HFFc6 (cell line): Measurements from ENCODE around the gene IGSF3. TPM values are rescaled to one million over a fixed set of nuclear protein-coding genes. Genes with fewer than 3 reads are reported as not detected.
A peak's percentile ranks its signal among the peaks of the same experiment; 100 is the strongest.

Experiments
- DNase-seq: peaks from one replicate; pipeline ENCODE4 v3.0.0-alpha.2; 2018
- H3K27ac Mint-ChIP-seq: 2 replicates; pipeline ENCODE4 v1.8.0; 2020; ENCODE audit warnings: mild to moderate bottlenecking, mixed read lengths
- H3K27me3 Mint-ChIP-seq: 2 replicates; pipeline ENCODE4 v1.8.0; 2021; ENCODE audit warnings: mild to moderate bottlenecking, moderate library complexity, mixed read lengths; ENCODE audit not compliant: insufficient read depth
- H3K36me3 Mint-ChIP-seq: 2 replicates; pipeline ENCODE4 v1.8.0; 2021; ENCODE audit warnings: low read depth, mixed read lengths
- H3K4me1 Mint-ChIP-seq: 2 replicates; pipeline ENCODE4 v1.8.0; 2020; ENCODE audit warnings: low read depth, mixed read lengths
- H3K4me3 Mint-ChIP-seq: 2 replicates; pipeline ENCODE4 v1.8.0; 2020; ENCODE audit warnings: mild to moderate bottlenecking, moderate library complexity, mixed read lengths
- H3K9me3 Mint-ChIP-seq: 2 replicates; pipeline ENCODE4 v1.8.0; 2020; ENCODE audit warnings: mild to moderate bottlenecking, mixed read lengths
- CTCF ChIP-seq: fragments of 200-600 bp; sonication (generic); IDR thresholded peaks from 2 replicates; pipeline ENCODE4 v1.5.0; 2021; ENCODE audit warnings: antibody characterized with exemption, mild to moderate bottlenecking
- total RNA-seq, 6 experiments: library from RNA; stranded (reverse); fragmentation: NEBNext Ultra II Directional; extraction: Animal tissue kit (Norgen Biotek cat#: 25700); gene quantifications; 2 replicates in 1 of 6; 3 replicates in 5 of 6; pipeline ENCODE4 v1.2.3, GENCODE V29; 2021

The IGSF3 gene
- total RNA-seq, 6 experiments from 2014 or later = not detected

DNA sequence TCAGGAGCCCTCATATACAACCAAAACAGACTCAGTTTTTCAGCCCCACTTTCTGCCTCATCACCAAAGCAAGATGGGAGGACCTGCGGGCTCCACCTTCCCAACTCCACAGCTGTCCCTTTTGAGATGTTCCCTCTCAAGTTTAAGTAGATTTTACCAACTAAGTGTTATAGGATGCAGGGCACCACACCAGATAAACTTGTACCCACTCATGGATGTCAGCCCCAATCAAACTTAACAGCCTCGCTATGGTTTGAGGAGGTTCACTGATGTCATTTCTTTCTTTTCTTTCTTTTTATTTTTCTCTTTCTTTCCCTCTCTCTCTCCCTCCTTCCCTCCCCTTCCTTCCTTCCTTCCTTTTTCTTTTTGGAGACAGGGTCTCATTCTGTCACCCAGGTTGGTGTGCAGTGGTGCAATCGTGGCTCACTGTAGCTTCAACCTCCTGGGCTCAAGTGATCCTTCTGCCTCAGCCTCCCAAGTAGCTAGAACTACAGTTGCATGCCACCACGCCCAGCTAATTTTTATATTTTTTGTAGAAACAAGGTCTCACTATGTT lies 110.1 kb downstream of the IGSF3 start:
- peaks cover 2% of the 10 kb centered on the region; the same call in 1 of the 2 replicates for H3K9me3 Mint-ChIP-seq
- no peak overlapping the region; the same call in 1 of the 2 replicates for H3K27ac Mint-ChIP-seq
- no peak overlapping the region for H3K4me3 Mint-ChIP-seq
- no peak for TF ChIP-seq CTCF
- peaks cover 23% of the 10 kb centered on the region for H3K4me1 Mint-ChIP-seq
- H3K27me3 Mint-ChIP-seq = no peaks in the 10 kb centered on the region; the same call in 1 of the 2 replicates
- peaks cover 3% of the 10 kb centered on the region for H3K36me3 Mint-ChIP-seq
- no peak for DNase-seq

DNA sequence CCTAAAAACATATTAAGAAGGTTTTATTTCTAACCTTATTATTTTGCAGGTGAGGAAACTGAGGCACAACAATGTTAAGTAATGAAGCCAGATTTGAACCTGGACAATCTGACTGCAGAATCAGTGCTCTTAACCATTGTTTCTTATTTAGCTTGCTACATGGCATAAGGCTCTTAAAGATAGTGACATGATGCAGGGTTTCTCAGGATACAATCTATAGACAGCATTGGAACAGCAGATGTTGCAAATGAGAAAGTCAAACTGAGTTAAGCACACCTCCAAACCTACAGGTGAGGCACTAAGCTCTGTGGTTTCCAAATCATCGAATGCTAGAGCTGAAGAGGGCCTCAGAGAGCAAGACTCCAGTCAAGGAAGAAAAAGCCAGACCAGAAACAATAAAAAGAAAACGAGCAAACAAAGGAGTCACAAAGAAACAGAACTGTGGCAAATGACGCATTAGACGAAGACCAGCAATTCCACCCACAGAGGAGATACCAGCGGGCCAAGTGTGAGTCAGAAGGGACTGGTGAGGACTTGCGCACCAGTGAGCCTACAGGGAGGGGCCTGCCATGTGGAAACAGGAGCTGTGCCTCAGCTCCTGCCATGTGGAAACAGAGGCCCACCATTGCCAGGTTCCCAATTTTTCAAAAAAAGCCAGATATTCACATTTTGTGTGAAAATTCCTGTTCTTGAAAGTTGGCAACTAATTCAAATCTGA lies 111.1 kb downstream of the IGSF3 start:
- peaks cover 23% of the 10 kb centered on the region for H3K4me1 Mint-ChIP-seq
- H3K27me3 Mint-ChIP-seq = no peaks in the 10 kb centered on the region
- no peaks in the 10 kb centered on the region for H3K36me3 Mint-ChIP-seq
- no peak for TF ChIP-seq CTCF
- peak overlapping the region; percentile 90 for H3K27ac Mint-ChIP-seq
- peak overlapping the region; percentile 65; the same call in 1 of the 2 replicates for H3K4me3 Mint-ChIP-seq
- peak; percentile 72 for DNase-seq
- no peaks in the 10 kb centered on the region for H3K9me3 Mint-ChIP-seq

- Mint-ChIP-seq H3K9me3 (no peaks in the 10 kb centered on the region), H3K36me3 (no peaks in the 10 kb centered on the region), H3K27me3 (no peaks in the 10 kb centered on the region), H3K4me3 (no peak overlapping the region), H3K27ac (no peak overlapping the region), H3K4me1 (peaks cover 23% of the 10 kb centered on the region)
- DNase-seq = no peak
- TF ChIP-seq CTCF = no peak
These were observed 112.6 kb downstream of the IGSF3 start for GRCh38 chr1:116554924-116555323.

DNA sequence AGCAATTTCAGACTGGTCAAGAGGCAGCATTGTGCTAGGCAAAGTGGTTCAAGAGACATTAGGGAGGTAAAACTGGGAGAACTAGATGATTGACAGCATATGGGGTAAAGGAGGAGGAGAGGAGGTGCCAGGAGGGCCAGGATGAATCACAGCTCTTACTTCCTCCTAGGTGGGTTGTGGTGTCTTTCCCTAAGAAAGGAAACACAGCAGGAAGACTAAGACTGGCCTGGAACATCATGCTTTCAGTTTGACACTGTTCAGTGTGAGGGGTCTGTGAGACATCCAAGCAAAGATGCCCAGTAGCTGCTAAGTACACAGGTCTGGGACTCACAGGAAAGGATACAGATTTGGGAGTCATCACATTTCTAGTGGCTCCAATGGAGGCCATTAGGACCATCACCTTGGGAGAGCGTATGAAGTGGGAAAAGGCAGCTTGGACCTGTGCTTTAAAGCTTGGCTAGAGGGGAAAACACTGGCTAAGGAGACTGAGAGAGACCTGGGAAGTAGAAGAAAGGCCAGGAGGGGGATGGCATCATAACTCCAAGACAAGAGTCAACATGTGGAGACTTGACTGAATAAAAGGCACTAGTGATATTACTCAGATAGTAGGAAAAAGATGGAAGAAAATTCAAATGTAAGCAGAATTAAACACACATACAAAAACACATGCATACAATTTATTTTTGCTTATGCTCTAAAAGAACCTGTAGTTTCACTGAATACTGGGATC lies 114.0 kb downstream of the IGSF3 start:
- H3K4me3 Mint-ChIP-seq = no peak overlapping the region
- no peaks in the 10 kb centered on the region for H3K36me3 Mint-ChIP-seq
- no peak for TF ChIP-seq CTCF
- no peak overlapping the region for H3K27ac Mint-ChIP-seq
- H3K27me3 Mint-ChIP-seq = no peaks in the 10 kb centered on the region
- no peaks in the 10 kb centered on the region for H3K9me3 Mint-ChIP-seq
- H3K4me1 Mint-ChIP-seq = peaks cover 23% of the 10 kb centered on the region
- no peak for DNase-seq

DNA sequence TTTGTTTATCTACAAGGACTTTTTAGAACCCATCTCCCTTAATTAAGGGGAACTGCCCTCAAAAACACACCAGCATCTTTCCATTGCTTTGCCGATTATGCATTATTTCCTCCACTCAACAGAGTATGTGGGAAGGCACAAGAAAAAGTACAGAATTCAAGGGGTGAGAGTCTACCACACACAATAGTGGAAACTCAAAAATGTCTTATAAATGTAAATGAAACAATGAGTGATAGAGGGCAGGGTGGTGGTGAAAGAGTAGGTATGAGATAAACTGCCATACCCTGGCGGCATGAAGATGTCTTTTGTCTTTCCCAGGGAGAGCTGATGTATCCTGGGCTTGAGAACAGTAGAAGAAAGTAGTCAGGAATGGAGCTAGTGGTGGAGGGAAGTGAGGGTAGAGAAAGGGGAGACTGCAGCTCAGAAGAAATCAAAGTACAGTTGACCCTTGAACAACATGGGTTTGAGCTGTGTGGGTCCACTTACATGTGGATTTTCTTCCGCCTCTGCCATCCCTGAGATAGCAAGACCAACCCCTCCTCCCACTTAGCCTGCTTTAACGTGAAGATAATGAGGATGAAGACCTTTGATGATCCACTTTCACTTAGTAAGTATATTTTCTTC lies 121.1 kb downstream of the IGSF3 start:
- H3K36me3 Mint-ChIP-seq = peaks cover 16% of the 10 kb centered on the region
- H3K4me1 Mint-ChIP-seq = no peaks in the 10 kb centered on the region
- no peaks in the 10 kb centered on the region for H3K27me3 Mint-ChIP-seq
- TF ChIP-seq CTCF = no peak
- H3K27ac Mint-ChIP-seq = no peak overlapping the region
- H3K4me3 Mint-ChIP-seq = no peak overlapping the region
- no peaks in the 10 kb centered on the region for H3K9me3 Mint-ChIP-seq
- no peak for DNase-seq
